ENCODE measurements around the gene C22orf23. TPM values are rescaled to one million over a fixed set of nuclear protein-coding genes. Genes with fewer than 3 reads are reported as not detected.

The C22orf23 gene
- total RNA-seq: 0.29 and 0.50 TPM in 2 replicates

GRCh38 chr22:37953437-37954179 is at the start of gene C22orf23, which contains the start of gene POLR2F:
TSS of gene C22orf23 (minus strand) at chr22:37953601. CDS start at chr22:37953149, 452 bp downstream.
TSS of gene POLR2F (plus strand) at chr22:37953699. CDS start at chr22:37953788, 89 bp downstream.

GRCh38 chr22:37983860-37984791 is 30.7 kb upstream of the C22orf23 start, which contains the start of gene SOX10:
TSS of gene SOX10 (minus strand) at chr22:37984555. CDS start at chr22:37983784, 771 bp downstream.

GRCh38 chr22:37905534-37906363 is 47.7 kb downstream of the C22orf23 start, which contains the start of gene MICALL1:
TSS of gene MICALL1 (plus strand) at chr22:37906297. CDS start at chr22:37906423, 126 bp downstream.

Other genes with a start within 250 kb of the C22orf23 start
- 27.5 and 27.6 TPM in 2 replicates for gene GCAT, start 145.7 kb downstream of the C22orf23 start, total RNA-seq
- not detected in 2 replicates for gene GALR3, start 130.2 kb downstream of the C22orf23 start, total RNA-seq
- 25.0 and 36.7 TPM in 2 replicates for gene ANKRD54, start 109.3 kb downstream of the C22orf23 start, total RNA-seq
- 313 and 409 TPM in 2 replicates for gene EIF3L, start 104.2 kb downstream of the C22orf23 start, total RNA-seq
- gene MICALL1, start 47.3 kb downstream of the C22orf23 start, total RNA-seq: 16.7 and 27.3 TPM in 2 replicates
- 36.9 and 37.4 TPM in 2 replicates for gene POLR2F, start 98 bp upstream of the C22orf23 start, total RNA-seq
- not detected in 2 replicates for gene SOX10, start 31.0 kb upstream of the C22orf23 start, total RNA-seq
- gene PICK1, start 103.8 kb upstream of the C22orf23 start, total RNA-seq: 9.4 and 9.6 TPM in 2 replicates
- 0.17 TPM in 1 of 2 replicates, not detected in the other for gene SLC16A8, start 130.6 kb upstream of the C22orf23 start, total RNA-seq
- gene BAIAP2L2, start 157.1 kb upstream of the C22orf23 start, total RNA-seq: 1.3 and 2.6 TPM in 2 replicates
- 18.0 and 34.2 TPM in 2 replicates for gene PLA2G6, start 228.2 kb upstream of the C22orf23 start, total RNA-seq
- gene MAFF, start 248.4 kb upstream of the C22orf23 start, total RNA-seq: 19.3 and 29.3 TPM in 2 replicates